T47D (cell line): ENCODE data around the gene C10orf71.

Experiments used
- DNase-seq, 2 experiments: peaks; one replicate each; pipeline versions ENCODE4 v3.0.0 to v3.0.0-alpha.2; 2011 to 2012; ENCODE audit warnings: low read depth in 1 of 2, low spot score in 1 of 2
- JUND ChIP-seq: IDR thresholded peaks from 2 replicates; pipeline ENCODE4 v1.6.1; 2012; ENCODE audit warnings: low read depth
- in situ Hi-C: cut with HindIII; loops from 2 replicates; pipeline ENCODE4 v1.10.0; 2016; ENCODE audit warnings: low sequenced_read_pairs, low pct_unique_long_range_greater_than_20kb

C10orf71 gene

GRCh38 chr10:49279015-49279880 is 19.7 kb upstream of the C10orf71 start:
- DNase-seq = no peak
- in situ Hi-C loops = no loop called here
- no peak for TF ChIP-seq JUND

- in situ Hi-C loops = no loop called here
- TF ChIP-seq JUND = no peak
- no peak for DNase-seq
Measured at GRCh38 chr10:49280001-49280408, 19.0 kb upstream of the C10orf71 start.

GRCh38 chr10:49281461-49281860 is 17.5 kb upstream of the C10orf71 start:
- no peak for DNase-seq
- in situ Hi-C loops = no loop called here
- no peak for TF ChIP-seq JUND

GRCh38 chr10:49282306-49282705 is 16.7 kb upstream of the C10orf71 start:
- no peak for TF ChIP-seq JUND
- no peak for DNase-seq
- in situ Hi-C loops = no loop called here

GRCh38 chr10:49282879-49283341 is 16.1 kb upstream of the C10orf71 start:
- in situ Hi-C loops = no loop called here
- no peak for DNase-seq

GRCh38 chr10:49283491-49283890 is 15.5 kb upstream of the C10orf71 start:
- in situ Hi-C loops = no loop called here
- no peak for DNase-seq
- no peak for TF ChIP-seq JUND

More at GRCh38 chr10:49282879-49283341, 16.1 kb upstream of the C10orf71 start:
- TF ChIP-seq JUND = no peak

- in situ Hi-C loops = no loop called here
- no peak for TF ChIP-seq JUND
- no peak for DNase-seq
Measured at GRCh38 chr10:49284356-49284755, 14.6 kb upstream of the C10orf71 start.

- DNase-seq = no peak
- TF ChIP-seq JUND = no peak
- in situ Hi-C loops = no loop called here
Measured at GRCh38 chr10:49285232-49285631, 13.7 kb upstream of the C10orf71 start.

GRCh38 chr10:49286686-49287085 is 12.3 kb upstream of the C10orf71 start:
- no peak for DNase-seq

GRCh38 chr10:49287689-49288340 is 11.2 kb upstream of the C10orf71 start:
- TF ChIP-seq JUND = no peak
- in situ Hi-C loops = no loop called here
- no peak for DNase-seq

More at GRCh38 chr10:49286686-49287085, 12.3 kb upstream of the C10orf71 start:
- no peak for TF ChIP-seq JUND
- in situ Hi-C loops = no loop called here

- in situ Hi-C loops = no loop called here
- DNase-seq = no peak
- TF ChIP-seq JUND = no peak
Measured at GRCh38 chr10:49288341-49289065, 10.5 kb upstream of the C10orf71 start.

- no peak for DNase-seq
- in situ Hi-C loops = no loop called here
Measured at GRCh38 chr10:49289480-49289879, 9.5 kb upstream of the C10orf71 start.

More at GRCh38 chr10:49289480-49289879, 9.5 kb upstream of the C10orf71 start:
- TF ChIP-seq JUND = no peak
